SK-N-SH treated with all-trans-retinoic acid at 6 μM for 48 hours (cell line): ENCODE results near the gene MGAT3.

Experiments
- ATAC-seq: fragments of 200-7000 bp; cut with Tn5 transposase; 3 replicates; pipeline ENCODE4 v1.9.1; 2020; ENCODE audit warnings: mild to moderate bottlenecking, moderate library complexity
- BACH2 ChIP-seq: fragments of 250-450 bp; sonication (Bioruptor Pico); IDR thresholded peaks from 2 replicates; pipeline ENCODE4 v1.9.0; 2021; ENCODE audit warnings: mild to moderate bottlenecking, borderline replicate concordance
- CREB5 ChIP-seq: fragments of 250-450 bp; sonication (Bioruptor Pico); IDR thresholded peaks from 2 replicates; pipeline ENCODE4 v1.5.1; 2020; ENCODE audit warnings: low read depth, mild to moderate bottlenecking, moderate library complexity
- CSDC2 ChIP-seq: fragments of 250-450 bp; sonication (Bioruptor Pico); IDR thresholded peaks from 2 replicates; pipeline ENCODE4 v1.5.0; 2020; ENCODE audit warnings: mild to moderate bottlenecking, moderate library complexity
- CSRNP3 ChIP-seq: fragments of 250-450 bp; sonication (Bioruptor Pico); IDR thresholded peaks from 2 replicates; pipeline ENCODE4 v1.5.1; 2021; ENCODE audit warnings: mild to moderate bottlenecking, moderate library complexity
- ESRRG ChIP-seq: fragments of 250-450 bp; sonication (Bioruptor Pico); IDR thresholded peaks from 2 replicates; pipeline ENCODE4 v1.6.1; 2021; ENCODE audit warnings: mild to moderate bottlenecking
- GLIS3 ChIP-seq: fragments of 250-450 bp; sonication (Bioruptor Pico); IDR thresholded peaks from 2 replicates; pipeline ENCODE4 v1.5.0; 2020; ENCODE audit warnings: mild to moderate bottlenecking, moderate library complexity
- ISL1 ChIP-seq: fragments of 250-450 bp; sonication (Bioruptor Pico); IDR thresholded peaks from 2 replicates; pipeline ENCODE4 v2.1.2; 2022; ENCODE audit warnings: mild to moderate bottlenecking, moderate library complexity
- OSR1 ChIP-seq: fragments of 250-450 bp; sonication (Bioruptor Pico); IDR thresholded peaks from 2 replicates; pipeline ENCODE4 v1.8.0; 2022; ENCODE audit warnings: moderate library complexity, mild to moderate bottlenecking, inconsistent platforms
- PATZ1 ChIP-seq: fragments of 250-450 bp; sonication (Bioruptor Pico); IDR thresholded peaks from 2 replicates; pipeline ENCODE4 v1.8.0; 2020; ENCODE audit warnings: mild to moderate bottlenecking, moderate library complexity, borderline replicate concordance
- POU6F1 ChIP-seq: fragments of 250-450 bp; sonication (Bioruptor Pico); IDR thresholded peaks from 2 replicates; pipeline ENCODE4 v1.8.0; 2021; ENCODE audit warnings: low read depth, mild to moderate bottlenecking, moderate library complexity, borderline replicate concordance
- PPARA ChIP-seq: fragments of 250-450 bp; sonication (Bioruptor Pico); IDR thresholded peaks from 2 replicates; pipeline ENCODE4 v1.5.0; 2020; ENCODE audit warnings: mild to moderate bottlenecking, borderline replicate concordance
- RARB ChIP-seq: fragments of 250-450 bp; sonication (Bioruptor Pico); IDR thresholded peaks from 2 replicates; pipeline ENCODE4 v1.8.0; 2021; ENCODE audit warnings: mild to moderate bottlenecking, moderate library complexity
- SNAI2 ChIP-seq: fragments of 250-450 bp; sonication (Bioruptor Pico); IDR thresholded peaks from 2 replicates; pipeline ENCODE4 v1.5.0; 2020; ENCODE audit warnings: mild to moderate bottlenecking, moderate library complexity
- TCF4 ChIP-seq: fragments of 250-450 bp; sonication (Bioruptor Pico); IDR thresholded peaks from 2 replicates; pipeline ENCODE4 v1.8.0; 2021; ENCODE audit warnings: mild to moderate bottlenecking, moderate library complexity, borderline replicate concordance
- TOX ChIP-seq: fragments of 250-450 bp; sonication (Bioruptor Pico); IDR thresholded peaks from 2 replicates; pipeline ENCODE4 v1.8.0; 2021; ENCODE audit warnings: mild to moderate bottlenecking, moderate library complexity, borderline replicate concordance
- TSHZ2 ChIP-seq: fragments of 250-450 bp; sonication (Bioruptor Pico); IDR thresholded peaks from 2 replicates; pipeline ENCODE4 v1.5.0; 2020; ENCODE audit warnings: mild to moderate bottlenecking, moderate library complexity
- ZC3H10 ChIP-seq: fragments of 250-450 bp; sonication (Bioruptor Pico); IDR thresholded peaks from 2 replicates; pipeline ENCODE4 v1.5.1; 2021; ENCODE audit warnings: mild to moderate bottlenecking, moderate library complexity
- ZFP3 ChIP-seq: fragments of 250-450 bp; sonication (Bioruptor Pico); IDR thresholded peaks from 2 replicates; pipeline ENCODE4 v1.5.0; 2020; ENCODE audit warnings: mild to moderate bottlenecking, moderate library complexity
- ZFP30 ChIP-seq: fragments of 450-650 bp; formaldehyde crosslinking; IDR thresholded peaks from 2 replicates; pipeline ENCODE4 v1.5.0; 2022; ENCODE audit warnings: mild to moderate bottlenecking, moderate library complexity
- ZNF565 ChIP-seq: fragments of 450-650 bp; formaldehyde crosslinking; conservative IDR thresholded peaks from 2 replicates; pipeline ENCODE4 v1.5.0; 2020; ENCODE audit warnings: low read depth, mild to moderate bottlenecking, moderate library complexity
- ZNF70 ChIP-seq: fragments of 450-650 bp; formaldehyde crosslinking; IDR thresholded peaks from 2 replicates; pipeline ENCODE4 v1.5.0; 2020; ENCODE audit warnings: mild to moderate bottlenecking, moderate library complexity

The MGAT3 gene

GRCh38 chr22:39515266-39516050 is 58.6 kb downstream of the MGAT3 start:
- no peak for TF ChIP-seq ZFP30 (CRISPR knock-in tag)
- TF ChIP-seq PPARA (CRISPR knock-in tag), result no peak
- TF ChIP-seq GLIS3 (CRISPR knock-in tag), result no peak
- no peak for TF ChIP-seq PATZ1 (CRISPR knock-in tag)
- TF ChIP-seq CREB5 (CRISPR knock-in tag), result no peak
- no peak for TF ChIP-seq SNAI2 (CRISPR knock-in tag)
- TF ChIP-seq TCF4 (CRISPR knock-in tag), result no peak
- TF ChIP-seq OSR1, result no peak
- no peak for TF ChIP-seq POU6F1
- no peak for TF ChIP-seq ZNF70 (CRISPR knock-in tag)
- TF ChIP-seq ISL1 (CRISPR knock-in tag), result no peak
- TF ChIP-seq ESRRG, result no peak
- no peak for TF ChIP-seq BACH2 (CRISPR knock-in tag)
- no peak for TF ChIP-seq ZFP3 (CRISPR knock-in tag)
- TF ChIP-seq ZNF565 (CRISPR knock-in tag), result no peak
- TF ChIP-seq RARB (CRISPR knock-in tag), result no peak
- no peak for TF ChIP-seq TOX (CRISPR knock-in tag)
- ATAC-seq, result no peak

GRCh38 chr22:39517470-39517869 is 60.7 kb downstream of the MGAT3 start:
- no peak for ATAC-seq
- TF ChIP-seq GLIS3 (CRISPR knock-in tag) (no peak), CREB5 (CRISPR knock-in tag) (no peak), TSHZ2 (CRISPR knock-in tag) (no peak), ESRRG (no peak), SNAI2 (CRISPR knock-in tag) (no peak), ZC3H10 (CRISPR knock-in tag) (no peak), CSRNP3 (CRISPR knock-in tag) (no peak), CSDC2 (CRISPR knock-in tag) (no peak), TOX (CRISPR knock-in tag) (no peak), ISL1 (CRISPR knock-in tag) (no peak), OSR1 (no peak), POU6F1 (no peak), PATZ1 (CRISPR knock-in tag) (no peak), PPARA (CRISPR knock-in tag) (no peak)
